Activated CD8-positive, alpha-beta memory T cell treated with anti-CD3 and anti-CD28 coated beads for 48 hours (primary cell): ENCODE measurements around the gene OR2L13.
"Not testable (repeated sequence)": the region's sequence is repeated elsewhere in the genome, so short reads cannot be mapped to it uniquely, and the experiment has no call there.

Experiments used
- DNase-seq, 3 experiments: peaks; one replicate each; pipeline ENCODE4 v3.0.0-alpha.2; 2020; ENCODE audit warnings: low read depth in 2 of 3, low spot score in 2 of 3

Gene OR2L13

GRCh38 chr1:248094884-248095283 lies at the start of gene OR2L13:
Gene OR2L13 (plus strand): TSS chr1:248095184. CDS start chr1:248099376, 4,192 bp downstream.
- no peak for DNase-seq

- DNase-seq, result no peak
These were observed 49.8 kb upstream of the OR2L13 start for GRCh38 chr1:248045209-248045608.

- DNase-seq, result no peak
These were observed 48.4 kb upstream of the OR2L13 start, which contains the start of gene OR2L3 for GRCh38 chr1:248046536-248046935. Gene OR2L3 (plus strand): TSS chr1:248046836. CDS start chr1:248060682, 13,846 bp downstream.

DNA sequence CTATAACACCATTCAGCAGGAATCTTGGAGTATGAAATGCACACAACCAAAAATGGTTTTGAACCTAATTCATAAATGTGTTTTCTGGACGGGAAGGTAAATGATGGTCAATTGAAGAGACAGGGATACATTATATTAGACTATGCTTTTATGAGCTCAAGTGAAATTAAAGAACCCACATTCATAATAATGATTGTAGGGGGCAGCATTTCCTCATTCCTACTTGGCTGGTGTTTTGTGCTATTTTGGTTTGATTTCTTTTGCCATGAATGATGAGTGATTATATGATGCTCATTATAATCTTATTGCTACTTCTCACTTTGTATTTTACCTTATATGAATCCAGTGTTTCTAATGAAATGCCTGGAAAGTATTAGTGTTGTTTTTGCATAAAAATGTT lies 48.0 kb upstream of the OR2L13 start:
- no peak for DNase-seq

DNA sequence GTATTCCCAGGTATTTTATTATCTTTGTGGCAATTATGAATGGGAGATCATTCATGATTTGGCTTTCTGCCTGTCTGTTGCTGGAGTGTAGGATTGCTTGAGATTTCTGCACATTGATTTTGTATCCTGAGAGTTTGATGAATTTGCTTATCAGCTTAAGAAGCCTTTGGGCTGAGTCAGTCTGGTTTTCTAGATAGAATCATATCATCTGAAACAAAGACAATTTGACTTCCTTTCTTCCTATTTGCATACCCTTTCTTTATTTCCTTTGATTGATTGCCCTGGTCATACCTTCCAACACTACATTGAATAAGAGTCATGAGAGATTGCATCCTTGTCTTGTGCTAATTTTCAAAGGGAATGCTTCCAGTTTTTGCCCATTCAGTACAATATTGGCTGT lies 40.3 kb upstream of the OR2L13 start:
- no peak for DNase-seq

DNA sequence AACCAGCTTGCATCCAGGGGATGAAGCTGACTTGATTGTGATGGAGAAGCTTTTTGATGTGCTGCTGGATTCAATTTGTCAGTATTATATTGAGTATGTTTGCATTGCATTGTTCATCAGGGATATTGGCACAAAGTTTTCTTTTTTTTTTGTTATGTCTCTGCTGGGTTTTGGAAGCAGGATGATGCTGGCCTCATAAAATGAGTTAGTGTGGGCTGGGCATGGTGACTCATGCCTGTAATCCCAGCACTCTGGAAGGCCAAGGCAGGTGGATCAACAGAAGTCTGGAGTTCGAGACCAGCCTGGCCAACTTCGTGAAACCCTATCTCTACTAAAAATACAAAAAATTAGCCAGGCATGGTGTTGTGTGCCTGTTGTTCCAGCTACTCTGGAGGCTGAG lies 39.7 kb upstream of the OR2L13 start:
- no peak for DNase-seq

DNA sequence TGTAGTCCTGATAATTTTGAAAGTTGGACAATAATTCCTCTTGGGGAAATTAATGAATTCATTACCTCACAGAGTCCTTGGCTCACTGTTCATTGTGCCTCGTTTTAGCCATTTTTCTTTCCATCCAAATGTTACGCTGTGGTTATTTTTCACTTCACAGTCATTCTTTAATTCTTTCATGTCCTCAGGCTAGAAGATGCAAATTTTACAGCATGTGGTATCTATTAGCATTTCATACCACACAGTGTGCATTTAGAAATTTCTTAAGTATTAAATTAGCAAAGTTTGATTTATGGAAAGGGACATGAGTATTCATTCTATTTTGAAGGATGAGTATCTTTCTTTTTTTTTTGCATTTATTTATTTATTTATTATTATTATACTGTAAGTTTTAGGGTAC lies 29.9 kb upstream of the OR2L13 start:
- no peak for DNase-seq

DNA sequence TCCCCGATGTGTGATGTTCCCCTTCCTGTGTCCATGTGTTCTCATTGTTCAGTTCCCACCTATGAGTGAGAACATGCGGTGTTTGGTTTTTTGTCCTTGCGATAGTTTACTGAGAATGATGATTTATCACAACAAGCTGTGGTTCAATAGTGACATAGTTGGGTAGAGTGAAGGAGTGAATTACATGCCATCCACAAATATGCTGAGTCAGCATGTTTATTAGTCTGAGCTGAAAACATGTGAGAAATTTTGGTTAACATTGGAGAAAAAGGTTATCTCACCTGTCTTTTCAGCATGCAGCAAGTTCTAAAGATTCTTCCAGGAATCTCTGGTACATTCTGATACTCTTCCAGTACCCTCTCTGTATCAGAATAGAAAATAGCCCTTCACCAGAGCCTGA lies 29.4 kb upstream of the OR2L13 start:
- DNase-seq, result no peak

- not testable (repeated sequence) for DNase-seq
These were observed 11.1 kb upstream of the OR2L13 start for GRCh38 chr1:248083864-248084263.

- DNase-seq, result no peak
These were observed 3.5 kb downstream of the OR2L13 start for GRCh38 chr1:248098529-248098928.

GRCh38 chr1:248102847-248103246 lies 7.9 kb downstream of the OR2L13 start:
- DNase-seq, result no peak

GRCh38 chr1:248111157-248111556 lies 16.2 kb downstream of the OR2L13 start:
- no peak for DNase-seq

DNA sequence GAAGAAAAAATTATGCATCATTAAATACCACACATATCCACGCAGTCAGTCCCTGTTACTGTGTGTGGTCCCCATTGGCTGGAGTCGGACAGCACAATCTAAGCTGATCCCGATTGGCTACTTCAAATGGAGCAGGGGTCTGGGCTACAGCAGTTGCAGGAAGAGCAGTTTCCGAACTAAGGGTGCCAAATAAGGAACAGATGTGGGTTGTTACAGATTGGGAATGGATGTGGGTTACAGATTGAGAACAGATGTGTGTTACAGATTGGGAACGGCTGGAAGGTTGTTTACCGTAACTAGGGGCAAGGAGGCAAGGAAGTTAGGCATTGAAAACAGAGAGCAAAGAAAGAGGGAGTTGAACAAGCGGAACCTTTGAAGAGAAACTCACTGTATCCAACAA lies 19.9 kb downstream of the OR2L13 start:
- DNase-seq, result no peak

DNA sequence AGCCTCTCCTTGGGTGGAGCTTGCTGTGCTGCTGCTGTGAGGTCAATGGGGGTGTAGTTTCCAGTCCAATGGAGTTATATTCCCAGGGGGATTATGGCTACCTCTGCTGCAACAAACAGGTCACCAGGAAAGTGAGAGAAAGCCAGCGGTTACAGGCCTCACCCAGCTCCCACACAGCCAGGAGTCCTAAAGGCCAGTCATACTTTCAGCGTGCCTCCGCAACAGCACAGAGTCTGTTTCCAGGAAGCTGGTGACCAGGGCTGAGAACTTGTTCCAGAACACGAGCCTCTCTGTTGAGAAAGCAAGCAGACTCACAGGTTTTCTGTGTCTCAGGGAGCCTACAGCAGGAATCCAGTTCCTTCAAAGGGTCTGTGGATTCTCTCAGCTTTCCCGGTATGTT lies 32.7 kb downstream of the OR2L13 start:
- no peak for DNase-seq

GRCh38 chr1:248136811-248137210 lies 41.8 kb downstream of the OR2L13 start:
- no peak for DNase-seq

DNA sequence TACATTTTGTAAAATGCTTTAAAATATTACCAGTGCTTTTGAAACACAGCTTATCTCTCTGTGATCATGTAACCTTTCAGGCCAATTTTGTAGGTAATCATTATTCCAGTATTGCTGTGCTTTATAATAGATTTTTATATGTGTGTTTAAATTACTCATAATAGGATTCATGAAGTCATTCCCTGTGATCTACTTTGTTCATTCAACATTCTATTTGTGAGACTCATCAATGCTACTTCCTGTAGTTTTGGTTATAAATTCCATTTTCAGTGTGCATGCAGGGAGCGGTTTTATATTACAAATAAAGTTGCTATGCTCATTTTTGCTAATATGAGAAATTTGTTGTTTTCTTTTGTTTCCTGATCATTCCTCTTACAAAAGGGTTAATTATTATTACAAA lies 45.9 kb downstream of the OR2L13 start:
- no peak for DNase-seq

GRCh38 chr1:248143311-248143710 lies 48.3 kb downstream of the OR2L13 start:
- DNase-seq, result no peak

- no peak for DNase-seq
These were observed 49.7 kb downstream of the OR2L13 start, which contains the start of gene OR2M5 for GRCh38 chr1:248144513-248145198. Gene OR2M5 (plus strand): TSS chr1:248145148. CDS start chr1:248145148, 0 bp downstream.
